HG03108 (cell line): ENCODE measurements around the gene GALNT10.

Source experiments
- ATAC-seq: cut with Tn5 transposase; IDR thresholded peaks from one replicate; pipeline ENCODE4 v1.9.1; 2021; ENCODE audit warnings: moderate library complexity; ENCODE audit not compliant: unreplicated experiment

The GALNT10 gene

DNA sequence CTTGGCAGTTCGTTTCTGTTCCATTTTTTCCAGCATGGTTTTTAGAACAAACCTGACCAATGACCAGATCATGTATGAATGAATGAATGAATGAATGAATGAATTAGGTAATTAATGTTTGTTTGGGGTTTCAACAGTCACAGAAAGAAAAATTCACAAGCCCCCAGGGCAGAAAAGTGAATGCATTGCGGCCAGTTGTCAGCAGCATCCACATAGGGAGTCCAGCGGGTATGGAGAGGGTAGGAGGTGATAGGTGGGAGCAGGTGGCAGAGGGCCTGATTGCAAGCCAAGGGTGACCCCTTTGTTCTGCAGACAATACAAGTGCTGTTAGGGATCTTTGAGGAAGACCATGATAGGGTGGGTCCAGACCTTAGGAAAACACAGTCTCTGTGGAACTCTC, 205.6 kb downstream of the GALNT10 start:
- ATAC-seq: no peak

DNA sequence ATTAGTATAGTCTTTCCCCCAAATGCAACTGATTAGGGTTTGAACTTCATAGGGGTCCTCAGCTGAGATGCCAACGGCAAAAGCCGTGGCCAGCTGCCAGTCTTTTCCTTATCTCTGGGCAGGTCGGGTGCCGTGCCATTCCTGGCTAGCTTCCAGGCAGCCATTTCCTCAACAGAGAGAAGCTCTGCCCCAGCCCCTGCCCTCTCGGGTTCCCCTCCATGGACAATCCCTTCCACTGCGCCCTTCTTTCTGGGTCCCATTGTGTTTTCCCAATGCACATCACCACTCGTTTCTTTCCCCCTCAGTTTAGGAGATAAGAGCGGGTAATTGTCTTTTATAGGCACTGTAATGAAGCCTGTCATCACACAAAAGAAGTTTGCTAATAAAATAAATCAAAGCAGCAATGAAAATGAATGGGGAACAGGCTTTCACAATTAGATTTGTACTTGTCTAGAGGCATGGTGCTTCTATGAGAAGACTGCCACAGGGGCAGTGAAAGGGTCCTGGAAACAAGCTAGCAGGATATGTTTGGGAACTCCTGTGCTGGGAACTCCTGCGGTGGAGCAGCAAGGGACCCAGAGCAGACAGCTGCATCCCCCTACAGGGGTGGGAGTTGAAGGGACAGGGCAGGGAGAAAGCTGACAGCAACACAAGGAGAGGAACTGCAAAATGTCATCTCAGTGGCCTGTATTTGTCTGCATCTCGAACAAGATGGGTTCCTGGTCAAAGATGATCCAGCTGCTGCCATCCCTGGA, 207.3 kb downstream of the GALNT10 start:
- no peak for ATAC-seq

DNA sequence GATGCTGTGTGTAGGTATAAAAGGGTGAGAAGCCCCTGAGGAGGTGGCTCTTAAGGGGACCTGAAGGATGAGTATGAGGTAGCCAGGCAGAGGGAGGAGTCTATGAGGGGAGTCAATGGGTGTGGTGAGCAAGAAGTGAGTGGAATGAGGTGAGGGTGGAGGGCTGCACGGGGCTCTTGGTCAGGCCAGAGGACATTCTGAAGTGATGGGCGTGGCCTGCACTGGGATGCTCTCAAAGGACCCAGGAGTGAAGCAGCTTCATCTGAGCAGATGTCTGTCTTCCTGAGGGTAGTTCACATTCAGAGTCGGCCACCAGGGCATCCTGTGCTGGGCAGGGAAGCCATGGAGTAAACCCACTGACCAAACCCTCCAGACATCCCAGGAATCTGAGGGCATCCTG, 210.1 kb downstream of the GALNT10 start:
- ATAC-seq: no peak

DNA sequence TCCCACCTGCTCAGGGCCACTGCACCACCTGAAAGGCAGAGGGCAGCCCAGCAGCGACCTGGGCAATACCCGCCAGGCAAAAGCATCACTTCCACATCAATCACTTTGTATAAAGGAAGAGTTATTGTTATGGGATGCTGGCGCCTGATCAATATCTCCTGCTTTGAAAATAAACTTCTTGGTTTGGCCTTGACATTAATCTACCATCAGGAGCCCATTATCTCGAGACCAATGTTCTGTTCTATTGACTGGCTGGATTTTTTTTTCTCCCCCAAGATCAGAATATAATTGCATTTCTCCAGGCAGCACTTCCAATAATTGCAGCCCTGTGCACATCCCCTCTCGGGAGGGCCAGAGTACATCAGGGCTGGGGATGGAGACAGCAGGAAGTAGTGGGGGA, 210.8 kb downstream of the GALNT10 start:
- ATAC-seq: no peak

DNA sequence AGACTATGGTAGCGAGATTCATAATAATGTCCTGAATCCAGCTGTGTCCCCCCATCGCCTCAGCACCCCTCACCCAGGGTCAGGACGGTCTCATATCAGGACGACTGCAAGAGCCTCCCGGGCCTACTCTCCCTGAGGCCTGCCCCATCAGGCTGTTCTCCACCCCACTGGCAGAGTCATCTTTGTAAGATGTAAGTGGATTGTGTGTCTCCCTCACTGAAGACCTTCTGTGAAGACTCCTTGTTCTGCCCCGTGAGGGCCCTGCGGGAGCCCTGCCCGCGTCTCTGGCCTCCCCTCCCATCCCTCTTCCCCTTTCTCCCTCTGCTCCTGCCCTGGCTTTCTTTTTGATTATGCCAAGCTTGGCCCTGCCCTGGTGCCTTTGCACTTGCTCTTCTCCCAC, 211.4 kb downstream of the GALNT10 start:
- ATAC-seq: no peak

DNA sequence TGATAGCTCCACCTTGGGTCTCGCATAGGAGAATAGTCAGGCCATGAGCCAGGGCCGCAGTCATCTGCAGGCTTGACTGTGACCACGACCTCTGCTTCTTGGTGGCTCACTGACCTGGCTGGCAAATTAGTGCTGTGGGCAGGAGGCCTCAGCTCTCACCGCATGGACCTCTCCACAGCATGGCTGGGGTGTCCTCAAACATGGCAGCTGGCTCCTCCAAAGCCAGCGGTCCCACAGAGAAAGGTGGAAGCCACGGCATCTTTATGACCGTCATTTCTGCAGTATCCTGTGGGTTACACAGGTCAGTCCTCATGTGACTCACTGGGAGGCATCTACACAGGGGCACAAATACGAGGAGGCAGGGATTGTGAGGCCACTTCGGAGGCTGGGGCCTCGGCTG, 212.1 kb downstream of the GALNT10 start:
- no peak for ATAC-seq

DNA sequence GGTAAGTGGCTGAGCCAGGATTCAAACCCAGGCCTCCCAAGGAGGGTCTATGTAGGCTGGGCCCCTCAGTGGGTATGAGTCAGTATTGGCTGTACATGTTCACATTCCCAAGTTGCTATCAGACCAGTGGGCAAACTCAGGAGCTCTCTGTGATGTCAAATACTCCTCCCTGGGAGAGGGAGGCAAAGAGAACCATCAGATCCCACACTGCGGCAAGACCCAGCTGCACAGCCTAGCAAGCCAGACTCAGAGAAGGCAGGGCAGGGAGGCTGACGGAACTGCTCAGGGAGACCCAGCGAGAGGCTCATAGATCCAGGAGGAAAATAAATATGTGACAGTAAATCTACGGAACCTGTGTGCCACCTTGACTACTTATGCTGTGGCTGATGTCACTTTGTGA, 212.7 kb downstream of the GALNT10 start:
- no peak for ATAC-seq

DNA sequence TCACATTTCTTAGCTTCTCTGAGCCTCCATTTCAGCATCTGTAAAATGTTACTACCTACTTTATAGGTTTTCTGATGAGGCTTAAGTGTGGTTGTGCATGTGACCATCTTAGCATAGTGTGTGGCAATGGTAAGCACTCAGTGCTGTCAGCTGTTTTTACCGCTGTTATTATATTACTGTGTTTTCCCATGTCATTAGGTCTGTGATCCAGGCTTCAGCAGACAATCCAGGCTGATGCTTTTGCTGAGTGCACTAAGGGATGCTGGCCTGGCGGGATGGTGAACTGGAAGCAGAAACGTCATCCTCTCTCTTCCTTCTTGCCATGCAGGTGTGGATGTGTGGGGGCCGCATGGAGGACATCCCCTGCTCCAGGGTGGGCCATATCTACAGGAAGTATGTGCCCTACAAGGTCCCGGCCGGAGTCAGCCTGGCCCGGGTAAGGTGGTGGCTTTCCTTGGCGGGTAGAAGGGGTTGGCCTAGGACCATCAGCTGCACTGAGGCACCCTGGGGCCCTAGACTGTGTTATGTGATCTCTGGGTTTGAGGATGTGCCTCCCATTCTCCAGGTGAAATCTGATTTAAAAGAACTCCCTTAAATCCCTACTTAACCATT, 213.3 kb downstream of the GALNT10 start:
- no peak for ATAC-seq

DNA sequence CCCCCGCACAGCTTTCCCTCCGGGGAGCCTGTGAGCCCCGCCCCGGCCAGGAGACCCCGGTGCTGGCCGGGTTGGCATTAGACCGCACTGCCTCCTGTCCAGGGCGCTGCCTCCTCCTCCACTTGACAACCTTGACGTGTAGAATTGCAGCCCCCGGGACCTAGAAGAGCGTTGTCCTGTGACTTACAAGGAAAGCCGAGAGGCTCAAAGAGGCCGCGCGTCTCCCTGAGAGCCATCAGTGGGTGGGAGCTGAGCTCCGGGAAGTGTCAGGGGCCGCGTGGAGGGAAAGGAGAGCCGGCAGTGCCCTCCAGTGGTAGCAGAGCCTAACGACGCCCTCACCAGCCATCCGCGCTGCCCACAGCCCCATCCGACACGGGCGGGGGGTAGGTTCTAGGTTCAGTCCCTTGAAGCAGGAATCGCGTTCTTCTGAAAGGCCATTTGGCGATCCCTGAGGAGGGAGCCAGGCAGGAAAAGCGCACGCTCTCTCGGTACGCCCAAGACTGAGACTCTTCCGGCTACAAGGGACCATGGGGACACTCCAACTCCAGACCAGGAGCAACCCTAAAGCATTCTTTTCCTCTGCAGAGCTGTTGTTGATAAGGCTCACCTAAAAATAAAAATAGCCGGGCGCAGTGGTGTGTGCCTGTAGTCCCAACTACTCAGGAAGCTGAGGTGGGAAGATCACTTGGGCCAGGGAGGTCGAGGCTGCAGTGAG, 214.7 kb downstream of the GALNT10 start:
- peak; percentile 98 for ATAC-seq

DNA sequence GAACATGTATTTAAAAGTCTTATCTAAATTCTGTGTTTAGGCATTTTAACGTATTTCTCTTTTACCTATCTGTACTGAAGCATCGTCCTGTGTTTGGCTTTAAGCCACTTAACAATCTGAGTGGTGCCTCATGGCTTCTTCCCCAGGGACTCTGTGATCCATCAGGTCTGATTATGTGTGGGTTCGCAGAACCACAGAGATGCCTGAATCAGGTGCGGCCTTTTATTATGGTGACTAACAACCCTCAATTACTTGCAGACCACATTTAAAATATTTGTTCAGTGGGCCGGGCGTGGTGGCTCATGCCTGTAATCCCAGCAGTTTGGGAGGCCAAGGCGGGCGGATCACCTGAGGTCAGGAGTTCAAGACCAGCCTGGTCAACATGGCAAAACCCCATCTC, 215.7 kb downstream of the GALNT10 start:
- no peak for ATAC-seq

DNA sequence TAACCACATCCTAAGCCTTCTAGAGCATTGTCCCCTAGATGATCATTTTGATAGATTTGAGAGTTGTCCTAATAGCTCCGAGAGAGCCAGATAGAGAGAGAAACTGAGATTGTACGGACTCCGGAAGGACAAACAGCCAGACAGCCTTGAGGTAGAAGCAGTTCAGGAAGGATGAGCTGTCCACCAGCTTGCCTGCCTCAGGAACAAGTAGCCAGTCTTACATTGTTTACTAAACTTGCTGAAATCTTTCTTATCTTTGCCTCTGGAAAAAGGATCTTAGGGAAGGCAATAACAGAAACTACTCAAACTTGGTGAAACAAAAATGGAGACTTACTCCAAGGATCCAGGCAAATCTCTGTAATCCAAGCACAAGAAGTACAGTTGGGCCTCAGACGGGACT, 216.3 kb downstream of the GALNT10 start:
- ATAC-seq: no peak

DNA sequence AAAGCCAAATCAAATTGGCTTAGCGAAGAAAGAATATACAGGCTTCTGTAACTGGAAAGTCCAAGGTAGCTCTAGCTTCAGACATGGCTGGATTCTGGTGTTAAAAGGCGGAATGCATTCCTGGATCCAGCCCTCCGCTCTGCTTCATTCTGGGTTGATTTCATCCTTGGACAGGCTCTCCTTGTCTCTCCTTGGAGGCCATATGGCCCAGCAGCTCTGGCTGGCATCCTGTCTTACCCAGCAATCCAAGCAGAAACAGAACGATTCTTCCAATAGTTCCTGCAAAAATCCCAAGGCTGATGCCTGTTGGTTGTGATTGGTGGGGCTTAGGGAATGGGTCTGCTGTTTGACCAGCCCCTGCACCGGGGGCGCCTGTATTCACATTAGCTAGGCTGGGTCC, 218.3 kb downstream of the GALNT10 start:
- no peak for ATAC-seq

DNA sequence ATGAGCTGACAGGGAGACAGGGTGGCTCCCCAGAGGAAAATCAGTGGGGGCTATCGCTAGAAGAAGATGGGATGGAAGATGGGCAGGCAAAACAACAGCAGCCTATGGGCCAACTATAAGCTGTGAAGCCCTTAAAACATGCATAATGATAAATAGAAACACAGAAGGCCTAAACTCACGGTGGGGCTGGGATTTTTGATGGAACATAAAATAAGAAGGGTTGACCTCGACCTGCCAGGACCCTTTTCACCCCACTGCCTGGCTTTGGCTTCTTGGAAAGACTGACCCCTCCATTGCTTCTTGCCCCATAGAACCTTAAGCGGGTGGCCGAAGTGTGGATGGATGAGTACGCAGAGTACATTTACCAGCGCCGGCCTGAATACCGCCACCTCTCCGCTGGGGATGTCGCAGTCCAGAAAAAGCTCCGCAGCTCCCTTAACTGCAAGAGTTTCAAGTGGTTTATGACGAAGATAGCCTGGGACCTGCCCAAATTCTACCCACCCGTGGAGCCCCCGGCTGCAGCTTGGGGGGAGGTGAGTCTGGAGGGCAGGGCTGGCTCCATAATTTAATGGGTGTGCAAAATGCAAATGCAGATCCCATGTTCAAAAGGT, 218.8 kb downstream of the GALNT10 start:
- ATAC-seq: no peak

DNA sequence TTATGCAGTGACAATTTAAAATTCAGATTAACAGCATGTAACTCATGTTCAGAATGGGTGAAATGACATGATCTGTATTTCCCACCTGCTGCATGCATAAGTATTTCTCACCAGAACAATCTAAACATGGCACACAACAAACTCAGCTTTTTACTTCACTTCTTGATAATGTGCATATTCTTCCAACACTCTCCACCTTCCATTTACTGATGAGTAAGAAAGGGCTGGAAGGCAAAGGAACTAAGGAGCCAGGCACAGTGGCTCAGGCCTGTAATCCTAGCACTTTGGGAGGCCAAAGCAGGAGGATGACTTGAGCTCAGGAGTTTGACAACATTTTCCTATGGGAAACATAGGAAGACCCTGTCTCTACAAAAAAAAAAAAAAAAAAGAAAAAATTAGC, 219.5 kb downstream of the GALNT10 start:
- no peak for ATAC-seq

DNA sequence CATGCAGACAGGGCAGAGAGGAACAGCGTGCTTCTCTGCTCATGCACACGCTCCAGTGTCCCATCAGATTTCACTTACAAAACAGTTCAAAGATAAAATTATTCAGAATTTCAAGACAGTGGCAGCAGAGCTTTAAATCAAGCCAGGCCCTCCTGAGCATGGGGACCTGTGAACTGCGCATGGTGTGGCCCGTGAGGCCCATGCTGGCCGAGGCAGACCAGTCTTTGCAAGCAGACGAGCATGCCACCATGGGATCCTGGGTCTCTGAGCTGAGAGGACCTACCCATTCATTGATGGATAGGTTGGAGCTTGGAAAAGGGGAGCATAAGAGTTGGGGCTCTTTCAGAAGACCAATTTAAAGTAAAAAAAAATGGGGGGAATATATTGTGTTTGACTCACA, 220.3 kb downstream of the GALNT10 start:
- ATAC-seq: no peak

DNA sequence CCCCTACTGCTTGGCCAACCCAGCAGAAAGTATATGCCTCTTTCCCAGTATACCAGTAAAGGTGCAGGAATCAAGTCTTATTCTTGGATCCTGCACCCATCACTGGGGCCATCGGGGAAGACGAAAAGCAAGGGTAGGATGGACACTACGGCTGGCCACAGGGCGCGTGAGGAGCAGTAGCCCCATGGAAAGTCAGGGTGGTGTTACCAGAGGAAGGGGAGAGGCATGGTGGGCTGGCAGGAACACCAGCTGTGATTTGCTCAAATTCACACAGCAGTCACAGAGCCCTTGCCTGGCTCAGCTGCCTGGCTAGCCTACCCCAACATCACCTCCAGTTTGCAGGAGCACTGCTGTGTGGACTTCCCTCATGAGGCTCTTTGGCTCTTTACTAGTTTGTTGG, 220.8 kb downstream of the GALNT10 start:
- no peak for ATAC-seq

DNA sequence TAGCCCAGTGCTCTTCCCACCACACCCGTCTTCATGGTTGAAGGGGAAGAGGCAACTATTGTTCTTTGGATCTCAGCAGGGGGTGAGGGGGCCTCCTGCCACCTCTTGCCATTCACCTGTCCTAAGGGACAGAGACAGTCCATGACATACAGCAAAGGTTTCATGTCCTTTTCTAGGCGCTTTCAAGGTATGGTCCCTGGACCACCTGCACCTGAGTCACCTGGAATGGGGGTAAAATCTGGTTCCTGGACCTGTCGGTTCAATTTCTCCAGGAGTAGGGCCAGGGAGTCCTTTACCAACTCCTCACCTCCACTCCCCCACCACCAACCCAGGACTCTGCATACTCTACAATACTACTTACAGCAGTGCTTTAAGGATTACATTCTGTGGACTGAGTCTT, 221.8 kb downstream of the GALNT10 start:
- no peak for ATAC-seq

DNA sequence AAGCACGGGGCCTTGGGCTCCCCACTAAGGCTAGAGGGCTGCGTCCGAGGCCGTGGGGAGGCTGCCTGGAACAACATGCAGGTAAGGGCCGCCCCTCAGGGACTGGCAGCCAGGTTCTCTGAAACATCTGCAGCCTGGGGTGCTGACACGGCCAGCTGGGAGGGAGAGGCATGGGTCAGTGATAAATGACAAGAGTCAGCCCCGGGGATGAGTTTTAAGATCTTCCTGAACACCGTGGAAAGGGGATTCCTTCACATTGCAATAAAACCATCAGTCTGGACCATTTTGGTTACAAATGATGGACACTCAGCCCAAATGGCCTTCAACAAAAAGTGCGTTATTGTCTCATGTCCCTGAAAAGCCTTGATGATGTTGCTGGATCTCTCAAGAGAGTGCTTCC, 222.4 kb downstream of the GALNT10 start:
- no peak for ATAC-seq

DNA sequence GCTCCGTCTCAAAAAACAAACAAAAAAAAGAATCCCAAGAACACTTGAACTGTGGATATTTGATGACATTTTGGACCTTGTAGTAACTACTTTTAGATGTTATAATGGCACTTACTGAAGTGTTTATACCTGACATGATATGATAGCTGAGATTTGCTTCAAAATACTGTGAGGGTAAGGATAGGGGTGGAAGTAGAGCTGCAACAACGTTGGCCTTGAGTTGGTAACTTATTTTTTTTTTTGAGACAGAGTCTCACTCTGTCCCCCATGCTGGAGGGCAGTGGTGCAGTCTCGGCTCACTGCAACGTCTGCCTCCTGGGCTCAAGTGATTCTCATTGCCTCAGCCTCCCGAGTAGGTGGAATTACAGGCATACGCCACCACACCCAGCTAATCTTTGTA, 224.6 kb downstream of the GALNT10 start:
- no peak for ATAC-seq

DNA sequence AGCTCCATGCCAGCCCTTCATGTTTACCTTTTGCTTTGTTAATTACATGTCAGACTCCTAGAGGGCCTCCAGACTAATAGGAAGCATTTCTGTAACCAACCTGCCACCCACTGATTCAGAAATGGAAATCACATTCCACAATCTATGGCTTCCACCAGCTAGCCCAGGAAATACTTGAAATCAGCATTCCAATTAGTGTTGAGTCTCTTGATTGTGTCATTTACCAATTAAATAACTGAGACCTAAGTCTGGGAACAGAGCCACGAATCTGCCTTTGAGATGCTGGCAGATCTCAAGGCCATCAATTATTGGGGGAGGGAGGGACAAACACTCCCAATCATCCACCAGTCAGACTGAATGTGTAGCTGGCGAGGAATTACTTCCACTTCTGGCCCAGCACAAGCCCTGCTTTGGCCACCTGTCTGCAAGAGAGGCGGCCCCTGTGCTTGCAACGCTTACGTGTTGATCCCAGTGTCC, 227.8 kb downstream of the GALNT10 start:
- ATAC-seq: no peak

DNA sequence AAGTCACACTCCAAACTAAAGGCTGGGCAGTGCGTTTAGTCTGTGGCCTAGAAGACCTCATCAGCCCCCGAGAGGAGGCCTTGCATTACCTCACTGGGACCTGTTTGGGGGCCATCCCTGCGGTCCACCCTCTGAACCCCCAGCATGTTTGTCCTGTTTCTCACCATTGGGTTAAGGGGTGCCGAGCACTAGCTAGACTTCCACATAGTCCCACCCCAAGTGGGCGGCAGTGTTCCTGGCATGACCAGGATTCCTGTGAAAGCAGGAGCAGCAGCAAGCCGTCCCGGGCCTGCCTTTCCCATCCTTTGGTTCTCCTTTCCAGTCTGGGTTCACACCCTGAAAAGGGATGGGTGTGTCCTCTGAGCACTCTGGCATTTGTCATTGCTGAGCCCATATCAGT, 228.7 kb downstream of the GALNT10 start:
- no peak for ATAC-seq

DNA sequence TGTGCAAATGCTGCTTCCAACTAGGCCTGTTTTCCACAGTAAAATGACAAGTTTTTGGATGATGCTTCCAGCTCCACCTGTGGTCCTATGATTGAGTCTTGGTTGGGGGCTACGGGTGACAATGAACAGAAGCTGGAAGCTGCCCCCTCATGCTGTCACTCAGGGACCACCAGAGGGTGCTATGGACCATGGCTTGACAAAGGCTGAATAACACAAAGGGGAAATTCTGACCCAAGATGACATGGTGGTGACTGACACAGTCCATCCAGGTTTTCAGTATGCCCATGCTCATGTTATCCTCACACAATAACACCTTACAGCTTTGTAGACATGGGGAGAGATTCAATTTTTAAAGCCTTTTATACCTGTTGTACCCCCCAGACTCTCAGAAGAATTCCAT, 231.3 kb downstream of the GALNT10 start:
- ATAC-seq: no peak
